ENCODE data around the gene CCDC40.

The CCDC40 gene

GRCh38 chr17:80119271-80119791 lies 82.9 kb downstream of the CCDC40 start:
- DNase-seq, result no peak

- no peak for DNase-seq
These were observed 83.4 kb downstream of the CCDC40 start for GRCh38 chr17:80119839-80120238.

GRCh38 chr17:80122026-80122575 lies 85.7 kb downstream of the CCDC40 start:
- no peak for DNase-seq

- no peak for DNase-seq
These were observed 86.6 kb downstream of the CCDC40 start for GRCh38 chr17:80122926-80123505.

- DNase-seq, result no peak
These were observed 87.3 kb downstream of the CCDC40 start for GRCh38 chr17:80123791-80124190.

GRCh38 chr17:80124351-80124981 lies 88.0 kb downstream of the CCDC40 start:
- peak; percentile 34 for DNase-seq

GRCh38 chr17:80125656-80126448 lies 89.4 kb downstream of the CCDC40 start:
- DNase-seq, result peak; percentile 61

GRCh38 chr17:80126449-80126715 lies 89.9 kb downstream of the CCDC40 start:
- no peak for DNase-seq

- no peak for DNase-seq
These were observed 92.6 kb downstream of the CCDC40 start for GRCh38 chr17:80129006-80129565.

- DNase-seq, result no peak
These were observed 94.5 kb downstream of the CCDC40 start for GRCh38 chr17:80130992-80131391.

GRCh38 chr17:80132906-80133625 lies 96.6 kb downstream of the CCDC40 start:
- no peak for DNase-seq

GRCh38 chr17:80133626-80133970 lies 97.2 kb downstream of the CCDC40 start:
- DNase-seq, result no peak

GRCh38 chr17:80137131-80137530 lies 100.7 kb downstream of the CCDC40 start:
- DNase-seq, result no peak

- DNase-seq, result no peak
These were observed 102.5 kb downstream of the CCDC40 start for GRCh38 chr17:80138856-80139426.

- DNase-seq, result no peak
These were observed 105.2 kb downstream of the CCDC40 start for GRCh38 chr17:80141463-80142165.

- no peak for DNase-seq
These were observed 106.5 kb downstream of the CCDC40 start for GRCh38 chr17:80142929-80143328.

- no peak for DNase-seq
These were observed 108.9 kb downstream of the CCDC40 start for GRCh38 chr17:80145076-80146075.

- DNase-seq, result peak; percentile 15
These were observed 109.9 kb downstream of the CCDC40 start for GRCh38 chr17:80146121-80147034.

GRCh38 chr17:80147035-80147822 lies 110.8 kb downstream of the CCDC40 start, which contains the start of gene EIF4A3:
EIF4A3 (minus strand) TSS chr17:80147128; CDS start chr17:80146961, 167 bp downstream.
- DNase-seq, result peak; percentile 99
